Stromal cell of bone marrow (primary cell): Measurements from ENCODE around the gene CMPK1.
"Not testable (repeated sequence)": the region's sequence is repeated elsewhere in the genome, so short reads cannot be mapped to it uniquely, and the experiment has no call there.

Experiments used
- DNase-seq: peaks from one replicate; pipeline ENCODE4 v3.0.0-alpha.2; 2012; ENCODE audit warnings: low read depth

Gene CMPK1

DNA sequence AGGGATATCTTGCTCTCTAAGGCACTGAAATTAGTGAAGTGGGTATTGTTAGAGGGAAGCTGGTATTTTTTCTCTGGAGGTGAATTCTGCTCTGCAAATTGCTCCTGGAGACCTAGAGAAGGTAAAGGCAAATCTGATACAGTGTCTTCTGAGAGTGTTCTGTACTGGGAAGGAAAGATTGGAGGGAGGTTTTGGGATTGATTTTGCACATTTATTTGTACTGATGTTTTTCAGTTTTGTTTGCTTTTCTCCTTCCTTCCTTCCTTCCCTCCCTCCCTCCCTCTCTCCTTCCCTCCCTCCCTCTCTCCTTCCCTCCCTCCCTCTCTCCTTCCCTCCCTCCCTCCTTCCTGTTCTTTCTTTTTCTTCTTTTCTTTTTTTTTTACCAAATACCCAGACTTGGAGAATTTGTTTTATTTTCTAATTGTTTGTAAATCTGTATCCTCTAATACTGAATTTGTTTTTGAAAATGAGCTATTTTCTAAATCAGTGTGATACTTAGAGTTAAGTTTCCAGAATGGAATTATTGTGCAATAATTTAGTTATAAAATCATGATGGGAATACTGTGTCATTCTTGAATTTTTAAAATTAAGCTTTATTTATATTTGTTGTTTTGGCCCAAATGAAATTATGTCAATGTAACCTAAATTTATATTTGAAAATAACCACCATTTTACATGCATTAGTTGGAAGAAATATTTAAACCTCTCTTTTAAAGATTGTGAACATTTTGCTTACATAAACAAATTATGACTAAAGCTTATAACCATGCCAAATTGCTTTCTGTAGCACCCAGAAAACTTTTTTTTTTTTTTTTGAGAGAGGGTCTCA lies 4.9 kb downstream of the CMPK1 start:
- no peak for DNase-seq

DNA sequence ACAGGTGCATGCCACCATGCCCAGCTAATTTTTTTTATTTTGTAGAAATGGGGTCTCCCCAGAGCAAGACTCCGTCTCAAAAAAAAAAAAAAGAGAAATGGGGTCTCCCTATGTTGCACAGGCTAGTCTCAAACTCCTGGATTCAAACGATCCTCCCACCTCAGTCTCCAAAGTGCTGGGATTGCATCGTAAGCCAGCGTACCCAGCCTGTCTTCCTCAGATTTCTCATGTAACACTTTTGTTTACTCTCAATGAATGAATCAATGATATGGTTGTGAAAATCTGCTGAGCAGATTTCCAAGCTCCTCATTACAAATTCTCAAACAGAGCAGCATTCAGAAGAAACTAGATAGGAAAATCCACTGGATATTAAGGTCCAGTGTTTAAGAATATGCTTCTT lies 6.6 kb downstream of the CMPK1 start:
- no peak for DNase-seq

DNA sequence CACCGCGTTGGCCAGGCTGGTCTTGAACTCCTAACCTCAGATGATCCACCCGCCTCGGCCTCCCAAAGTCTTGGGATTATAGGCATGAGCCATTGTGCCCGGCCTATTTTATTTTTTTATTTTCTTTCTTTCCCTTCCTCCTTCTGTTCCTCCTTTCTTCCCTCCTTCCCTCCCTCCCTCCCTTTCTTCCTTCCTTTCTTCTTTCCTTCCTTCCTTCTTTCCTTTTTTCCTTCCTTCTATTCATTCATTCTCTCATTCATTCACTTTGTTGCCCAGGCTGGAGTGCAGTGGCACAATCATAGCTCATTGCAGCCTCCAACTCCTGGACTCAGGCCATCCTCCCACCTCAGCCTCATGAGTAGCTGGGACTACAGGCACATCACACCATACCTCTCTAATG lies 13.4 kb downstream of the CMPK1 start:
- DNase-seq, result not testable (repeated sequence)

DNA sequence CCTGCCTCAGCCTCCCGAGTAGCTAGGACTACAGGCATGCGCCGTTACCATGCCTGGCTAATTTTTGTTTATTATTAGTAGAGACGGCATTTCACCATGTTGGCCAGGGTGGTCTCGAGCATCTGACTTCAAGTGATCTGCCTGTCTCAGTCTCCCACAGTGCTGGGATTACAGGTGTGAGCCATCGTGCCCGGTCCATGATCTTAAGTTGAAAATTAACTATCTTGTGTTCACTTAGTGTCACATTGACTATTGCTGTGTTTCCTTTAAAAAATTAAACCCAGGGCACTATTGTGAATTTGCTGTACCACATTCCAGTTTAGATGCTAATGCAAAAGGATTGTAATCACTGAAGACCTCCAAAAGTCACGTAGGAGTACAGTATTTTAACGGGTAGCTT lies 14.1 kb downstream of the CMPK1 start:
- no peak for DNase-seq

DNA sequence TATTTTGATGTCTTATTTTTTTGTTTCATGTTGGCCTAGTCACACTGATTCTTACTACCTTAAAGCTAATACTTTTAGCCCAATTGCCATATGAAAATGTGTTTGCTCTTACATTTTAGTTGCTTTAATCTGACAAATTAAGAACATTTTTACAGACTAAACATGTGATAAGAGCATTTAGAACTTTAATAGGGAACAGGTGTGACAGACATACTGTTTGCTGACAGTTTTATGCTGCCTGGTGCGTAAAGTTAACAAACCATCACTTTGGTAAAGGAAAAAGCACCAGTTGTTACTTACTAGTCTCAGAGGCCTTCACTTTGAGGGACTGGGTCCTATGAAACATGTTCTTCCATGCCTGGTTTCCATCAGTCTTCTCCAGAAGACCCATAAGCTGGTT lies 14.7 kb downstream of the CMPK1 start:
- DNase-seq, result no peak

DNA sequence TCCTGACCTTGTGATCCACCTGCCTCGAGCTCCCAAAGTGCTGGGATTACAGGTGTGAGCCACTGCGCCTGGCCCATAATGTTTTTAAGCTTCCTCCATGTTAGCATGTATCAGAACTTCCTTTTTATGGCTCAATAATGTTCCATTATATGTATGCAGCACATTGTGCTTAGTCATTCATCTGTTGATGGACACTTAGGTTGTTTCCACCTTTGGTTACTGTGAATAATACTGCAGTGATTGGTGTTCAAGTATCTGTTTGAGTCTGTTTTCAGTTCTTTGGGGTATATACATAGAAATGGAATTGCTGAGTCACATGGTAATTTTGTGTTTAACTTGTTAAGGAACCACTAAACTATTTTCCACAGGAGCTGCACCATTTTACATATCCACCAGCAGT lies 17.7 kb downstream of the CMPK1 start:
- peak; percentile 19 for DNase-seq

DNA sequence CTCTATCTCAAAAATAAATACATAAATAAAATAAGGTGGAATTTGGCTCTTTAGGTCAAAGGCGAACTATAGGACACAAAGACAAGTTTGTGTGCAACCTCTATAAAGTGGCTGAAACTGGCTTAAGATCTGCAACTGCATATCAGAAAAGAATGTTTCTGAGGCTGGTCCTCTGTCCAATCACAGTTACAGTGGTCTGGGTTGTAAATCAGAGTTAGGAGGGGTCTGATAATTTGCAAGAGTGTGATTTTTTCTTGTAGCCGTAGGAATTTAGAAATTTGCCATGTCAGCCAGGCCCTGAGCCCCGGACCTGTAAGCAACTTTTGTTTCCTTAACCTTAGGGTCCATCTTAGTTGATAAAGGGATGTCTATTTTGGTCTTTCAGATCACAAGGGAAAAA lies 27.8 kb downstream of the CMPK1 start:
- no peak for DNase-seq

DNA sequence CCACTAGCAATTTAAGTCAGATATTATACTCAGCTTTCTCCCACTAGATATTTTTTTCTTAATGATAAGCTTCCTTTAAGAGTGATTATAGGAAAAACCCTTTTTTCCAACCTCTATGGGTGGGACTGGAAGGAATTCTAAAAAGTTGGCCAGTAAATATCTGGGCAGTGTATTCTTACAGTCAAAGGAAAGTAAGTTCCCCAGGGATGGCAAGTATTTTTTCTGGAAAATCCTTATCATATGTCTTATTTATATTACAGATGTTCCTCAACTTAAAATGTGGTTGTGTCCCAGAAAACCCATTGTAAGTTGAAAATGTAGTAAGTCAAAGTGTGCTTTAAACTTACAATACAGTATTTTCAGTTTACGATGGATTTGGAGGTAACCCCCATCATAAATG lies 29.2 kb downstream of the CMPK1 start:
- no peak for DNase-seq

DNA sequence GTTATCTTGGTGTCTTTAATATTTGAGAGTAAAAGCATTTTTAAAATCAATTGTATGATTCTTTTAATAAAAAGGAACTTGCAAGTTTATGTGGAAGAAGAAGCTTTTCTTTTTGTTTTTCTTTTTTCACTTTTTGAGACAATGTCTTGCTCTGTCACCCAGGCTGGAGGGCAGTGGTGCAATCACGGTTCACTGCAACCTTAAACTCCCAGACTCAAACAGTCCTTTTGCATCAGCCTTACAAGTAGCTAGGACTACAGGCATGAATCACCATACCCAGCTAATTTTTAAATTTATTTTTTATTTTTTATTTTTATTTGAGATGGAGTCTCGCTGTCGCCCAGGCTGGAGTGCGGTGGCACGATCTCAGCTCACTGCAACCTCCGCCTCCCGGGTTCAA lies 34.1 kb downstream of the CMPK1 start:
- no peak for DNase-seq

DNA sequence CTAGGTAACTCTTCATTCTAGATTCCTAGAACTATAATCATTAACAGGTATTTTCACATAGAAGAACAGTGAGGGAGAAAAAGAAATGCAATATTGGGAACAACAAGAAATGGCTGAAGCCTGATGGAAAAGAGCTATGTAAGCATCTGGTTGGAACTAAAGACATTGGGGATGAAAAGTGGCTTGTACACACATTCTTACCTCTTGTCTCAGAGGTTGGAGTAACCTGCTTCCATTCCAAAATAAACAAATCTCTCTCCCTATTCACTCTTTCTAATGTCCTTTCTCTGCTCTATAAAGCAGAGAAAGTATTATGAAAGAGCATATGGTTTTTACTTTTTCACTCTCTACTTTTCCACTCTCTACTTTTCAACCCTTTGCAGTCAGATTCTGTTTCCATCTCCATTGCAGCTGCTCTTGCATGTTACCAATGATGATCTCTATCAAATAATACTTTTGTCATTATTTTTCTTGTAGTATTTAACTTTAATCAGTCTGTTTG lies 37.5 kb downstream of the CMPK1 start:
- DNase-seq, result no peak

DNA sequence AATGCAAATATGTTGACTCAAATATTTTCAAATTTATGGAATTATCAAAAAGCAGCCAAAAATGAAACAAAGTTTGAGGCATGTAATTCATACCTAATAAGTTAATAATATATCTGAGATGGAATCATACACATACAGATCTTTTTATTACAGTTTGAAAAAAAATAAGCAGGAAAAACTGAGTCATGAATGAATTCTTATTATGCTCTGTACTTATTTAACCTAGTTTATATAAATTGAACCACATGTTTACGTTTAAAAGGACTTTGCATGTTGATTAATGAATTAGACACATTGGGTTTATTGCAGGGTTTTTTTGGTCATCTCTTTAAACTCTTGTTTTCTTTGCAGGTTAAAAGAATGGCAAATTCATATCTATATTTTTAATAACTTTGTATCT lies 40.9 kb downstream of the CMPK1 start:
- DNase-seq, result no peak

DNA sequence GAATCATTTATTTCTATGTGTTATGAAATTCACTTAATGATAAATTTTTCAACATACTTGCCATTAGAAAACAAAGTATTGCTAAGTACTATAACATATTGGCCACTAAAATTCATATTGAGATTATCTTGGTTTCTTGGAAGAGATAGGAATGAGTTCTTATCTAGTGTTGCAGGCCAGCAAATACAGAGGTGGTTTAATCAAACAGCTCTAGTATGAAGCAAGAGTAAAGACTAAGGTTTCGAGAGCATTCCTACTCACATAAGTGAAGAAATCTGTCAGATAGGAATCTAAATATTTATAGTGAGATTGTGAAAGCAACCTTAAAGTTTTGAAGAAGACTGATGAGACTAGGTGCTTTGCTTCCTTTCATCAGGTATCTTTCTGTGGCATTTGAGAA lies 44.6 kb downstream of the CMPK1 start:
- DNase-seq, result no peak

DNA sequence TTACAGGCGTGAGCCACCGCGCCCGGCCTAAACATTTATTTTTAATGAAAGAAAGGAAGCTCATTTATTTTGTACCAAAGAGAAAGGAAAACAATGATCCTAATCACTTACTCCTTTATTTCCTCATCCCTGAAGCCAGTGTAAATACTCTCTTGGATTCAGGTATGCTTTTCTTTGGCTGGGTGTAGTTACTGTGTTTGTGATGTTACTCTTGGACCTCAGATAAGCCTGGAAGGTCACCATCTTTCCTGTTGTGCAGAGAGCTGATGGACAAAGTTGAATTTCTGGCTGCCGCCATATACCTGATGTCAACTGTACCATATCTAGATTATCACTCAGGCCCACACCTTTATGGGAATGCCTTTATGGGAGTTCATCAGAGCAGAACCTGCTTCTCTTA lies 47.1 kb downstream of the CMPK1 start:
- DNase-seq, result no peak

DNA sequence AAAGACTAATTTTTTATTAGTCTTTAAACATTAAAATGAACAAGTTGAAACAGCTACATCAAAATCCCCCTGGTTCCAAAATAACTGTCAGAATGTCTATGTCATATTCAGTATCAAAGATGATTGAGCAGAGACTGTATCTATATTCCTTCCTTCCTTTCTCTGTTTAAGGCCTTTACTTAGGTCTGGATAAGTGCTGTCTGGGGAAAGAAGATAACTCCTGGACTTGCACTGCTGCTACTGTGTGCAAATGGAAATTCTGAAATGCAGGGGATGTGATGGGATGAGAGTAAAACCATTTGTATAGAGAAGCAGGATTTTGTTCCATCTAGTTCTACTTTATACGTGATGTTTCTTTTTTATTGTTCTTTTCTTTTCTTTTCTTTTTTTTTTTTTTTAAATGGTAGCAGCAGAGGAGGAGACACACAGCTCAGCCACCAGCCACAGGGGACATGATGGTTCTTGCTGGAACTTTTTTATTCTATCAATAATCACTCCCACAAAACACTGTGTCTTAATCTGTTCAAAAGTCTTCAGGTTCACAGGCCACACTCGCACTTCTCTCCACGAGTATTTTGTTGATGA lies 48.9 kb downstream of the CMPK1 start:
- DNase-seq, result no peak

DNA sequence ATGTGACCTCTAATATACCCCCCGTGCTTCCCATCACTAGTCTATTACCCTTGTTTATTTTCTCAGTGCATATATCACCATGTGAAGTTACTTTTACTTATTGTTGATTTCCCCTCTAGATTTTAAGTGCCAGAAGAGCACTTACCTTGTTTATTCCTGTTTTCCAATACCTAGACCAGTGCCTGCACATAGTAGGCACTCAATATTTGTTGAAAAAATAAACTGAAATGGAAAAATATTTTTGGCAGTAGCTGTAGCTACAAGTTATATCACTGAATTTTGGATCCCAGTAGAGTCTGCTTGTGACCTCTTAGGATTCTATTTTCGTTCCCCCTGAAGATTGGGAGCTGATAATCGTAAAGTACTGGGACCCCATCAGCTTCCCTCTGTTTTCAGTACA lies 50.5 kb downstream of the CMPK1 start:
- no peak for DNase-seq

DNA sequence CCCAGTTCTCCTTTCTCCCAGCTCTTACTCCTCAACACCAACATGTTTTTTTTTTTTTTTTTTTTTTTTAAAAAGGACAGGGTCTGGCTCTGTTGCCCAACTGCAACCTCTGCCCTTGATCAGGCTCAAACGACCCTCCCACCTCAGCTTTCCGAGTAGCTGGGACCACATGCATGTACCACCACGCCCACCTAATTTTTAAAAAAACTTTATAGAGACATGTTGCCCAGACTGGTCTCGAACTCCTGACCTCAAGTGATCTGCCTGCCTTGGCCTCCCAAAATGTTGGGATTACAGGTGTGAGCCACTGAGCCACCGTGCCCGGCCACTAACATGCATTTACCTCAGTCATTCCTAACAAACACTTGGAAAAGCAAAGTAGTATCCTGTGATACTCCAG lies 51.4 kb downstream of the CMPK1 start:
- no peak for DNase-seq

DNA sequence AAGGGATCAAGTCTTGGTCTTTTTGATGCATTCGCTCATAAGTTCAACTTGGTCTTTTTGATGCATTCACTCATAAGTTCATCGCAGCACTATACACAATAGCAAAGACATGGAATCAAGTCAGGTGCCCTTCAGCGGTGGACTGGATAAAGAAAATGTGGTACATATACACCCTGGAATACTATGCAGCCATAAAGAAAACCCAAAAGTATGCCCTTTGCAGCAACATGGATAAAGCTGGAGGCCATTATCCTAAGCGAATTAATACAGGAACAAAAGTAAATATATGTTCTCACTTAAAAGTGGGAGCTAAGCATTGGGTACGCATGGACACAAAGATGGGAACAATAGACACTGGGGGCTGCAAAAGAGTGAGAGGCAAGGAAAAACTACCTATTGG lies 52.7 kb downstream of the CMPK1 start:
- DNase-seq, result no peak

DNA sequence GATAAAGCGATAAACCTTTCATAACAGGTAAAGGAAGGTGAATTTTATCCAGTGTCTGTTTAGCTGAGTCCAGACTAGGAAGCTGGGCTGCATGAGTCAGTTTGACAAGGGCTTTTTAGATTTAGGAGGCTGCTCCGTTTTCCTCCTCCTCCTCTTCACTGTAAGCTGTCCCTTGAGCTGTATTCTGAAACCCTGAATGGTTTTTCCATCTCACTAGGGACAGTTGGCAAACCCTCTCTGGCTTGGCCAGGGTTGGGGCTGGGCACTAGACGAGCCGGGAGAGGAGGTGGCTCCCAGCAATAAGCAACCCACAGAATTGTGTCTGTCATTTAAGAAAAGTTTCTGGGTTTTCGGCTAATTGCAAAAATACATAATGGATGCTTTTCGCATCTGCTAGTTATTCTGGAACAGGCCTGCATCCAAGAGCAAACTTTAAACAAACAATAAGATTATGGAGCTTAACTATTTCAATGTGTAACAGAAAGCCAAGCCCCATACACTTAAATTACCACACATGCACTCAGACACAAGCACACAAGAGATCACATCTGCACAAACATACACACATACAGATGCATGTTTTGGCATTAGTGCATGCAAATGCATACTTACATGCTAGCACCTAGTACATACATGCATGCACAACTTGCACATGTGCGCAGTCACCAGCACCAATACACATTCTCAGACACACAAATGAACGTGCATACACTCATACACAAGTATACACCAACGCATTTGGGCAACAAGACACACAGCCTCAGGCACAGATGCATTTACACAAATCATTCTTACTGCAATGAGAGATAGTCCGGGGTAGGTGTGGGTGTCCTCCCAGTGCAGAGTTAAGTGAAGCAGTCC lies 54.7 kb downstream of the CMPK1 start:
- peak; percentile 25 for DNase-seq

DNA sequence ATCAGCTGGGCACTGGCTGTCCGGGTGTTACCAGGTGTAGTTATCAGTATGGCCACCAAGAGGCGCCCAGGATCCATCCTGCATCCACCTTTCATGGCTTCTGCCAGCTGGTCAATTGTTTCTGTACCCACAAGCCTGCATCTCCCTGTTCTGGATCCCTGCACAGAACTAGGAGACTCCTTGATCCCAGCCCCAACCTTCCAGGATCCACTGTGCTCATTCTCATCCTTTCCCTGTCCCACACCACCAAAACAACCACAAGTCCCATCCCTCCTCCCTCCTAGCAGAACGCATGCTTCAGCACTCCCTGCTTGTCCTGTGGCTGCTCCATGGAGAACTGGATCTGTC lies 55.3 kb downstream of the CMPK1 start:
- peak; percentile 28 for DNase-seq

DNA sequence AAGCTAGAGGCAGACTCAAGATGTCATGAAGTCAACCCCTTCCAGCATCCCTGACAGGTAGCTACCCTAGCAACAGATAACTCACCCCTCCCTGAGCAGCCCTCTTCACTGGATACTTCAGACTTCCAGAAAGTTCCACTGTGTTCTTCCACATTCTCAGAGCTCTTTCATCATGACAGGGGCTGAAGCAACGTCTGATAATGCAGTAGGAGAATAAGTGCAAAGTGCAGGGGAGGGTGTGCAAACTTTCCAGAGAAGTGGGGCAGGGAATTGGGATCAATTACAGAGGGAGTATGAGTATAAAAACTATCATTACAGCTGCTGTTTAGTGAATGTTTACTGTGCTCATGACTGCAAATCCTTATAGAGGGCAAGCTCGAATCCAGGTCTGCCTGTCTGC lies 56.1 kb downstream of the CMPK1 start:
- no peak for DNase-seq

DNA sequence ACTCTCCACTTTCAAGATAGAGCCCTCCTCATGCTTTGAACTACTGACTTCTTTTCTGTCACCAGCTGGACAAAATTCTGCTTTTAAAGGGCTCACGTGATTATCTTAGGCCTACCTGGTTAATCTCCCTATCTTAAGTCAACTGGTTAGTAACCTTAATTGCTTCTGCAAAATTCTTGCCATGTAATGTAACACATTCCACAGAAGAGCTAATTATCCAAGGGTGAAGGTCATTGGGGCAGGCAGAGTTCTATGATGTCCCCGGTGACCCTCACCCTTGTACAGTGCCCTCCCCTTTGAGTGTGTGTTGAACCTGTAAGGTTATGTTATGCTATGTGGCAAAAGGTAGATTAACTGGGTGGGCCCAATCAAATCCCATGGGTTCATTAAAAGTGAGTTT lies 57.3 kb downstream of the CMPK1 start:
- DNase-seq, result no peak

DNA sequence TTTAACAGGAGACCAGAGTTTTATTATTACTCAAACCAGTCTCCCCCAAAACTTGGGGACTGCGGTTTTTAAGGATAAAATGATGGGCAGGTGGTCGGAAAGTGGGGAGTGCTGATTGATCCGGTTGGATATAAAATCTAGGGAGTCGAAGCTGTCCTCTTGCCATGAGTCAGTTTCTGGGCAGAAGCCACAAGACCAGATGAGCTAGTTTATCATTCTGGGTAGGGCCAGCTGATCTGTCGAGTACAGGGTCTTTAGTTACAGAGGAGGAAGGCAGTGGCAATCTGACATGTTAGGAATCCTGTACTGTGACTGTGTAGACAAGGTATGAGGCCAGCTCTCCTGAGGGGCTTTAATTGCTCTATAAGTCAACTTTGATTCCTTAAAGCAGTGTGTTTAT lies 59.6 kb downstream of the CMPK1 start:
- DNase-seq, result no peak

DNA sequence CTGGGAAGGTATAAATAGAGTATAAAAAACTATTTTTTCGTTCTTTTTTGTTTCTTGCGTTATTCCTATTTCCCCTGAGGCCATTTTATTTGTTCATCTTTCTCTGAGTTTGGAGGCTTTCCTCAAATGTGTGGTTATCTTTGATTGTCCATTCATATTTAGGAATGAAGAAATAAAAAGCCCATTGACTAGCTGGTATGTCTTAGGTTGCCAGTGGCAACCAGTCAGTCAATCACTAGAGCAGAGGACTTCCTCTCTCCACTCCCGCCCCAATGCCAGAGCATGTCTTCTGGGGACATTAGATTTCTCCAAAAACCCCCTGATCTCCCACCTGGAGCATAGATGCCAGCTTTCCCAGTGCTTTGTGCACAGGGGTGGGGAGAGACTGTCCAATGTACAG lies 61.8 kb downstream of the CMPK1 start:
- no peak for DNase-seq
